Stimulated activated CD4-positive, alpha-beta T cell treated with anti-CD3 and anti-CD28 coated beads, Interleukin-4, amount 100 ng/mL, for 4 hours (primary cell): ENCODE measurements around the gene ATXN10.
"Not testable (repeated sequence)": the region's sequence is repeated elsewhere in the genome, so short reads cannot be mapped to it uniquely, and the experiment has no call there.

ENCODE experiments used
- DNase-seq, 2 experiments: peaks; one replicate each; pipeline ENCODE4 v3.0.0-alpha.2; 2020

Gene ATXN10

DNA sequence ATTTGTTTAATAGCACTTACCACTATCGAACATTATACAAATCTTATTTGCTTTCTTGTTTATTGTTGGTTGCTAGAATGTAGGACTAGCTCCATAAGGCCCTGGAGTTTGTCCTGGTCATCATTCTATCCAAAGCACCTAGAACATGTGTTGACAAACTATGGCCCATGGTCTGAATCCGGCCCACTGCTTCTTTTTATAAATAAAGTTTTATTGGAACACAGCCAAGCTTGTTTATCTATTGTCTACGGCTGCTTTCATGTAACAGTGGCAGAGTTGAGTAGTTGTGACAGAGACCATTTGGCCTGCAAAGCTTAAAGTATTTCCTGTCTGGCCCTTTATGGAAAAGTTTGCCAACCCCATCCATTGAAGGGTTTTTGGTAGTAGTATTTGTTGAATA is 38.8 kb downstream of the ATXN10 start:
- DNase-seq = no peak

DNA sequence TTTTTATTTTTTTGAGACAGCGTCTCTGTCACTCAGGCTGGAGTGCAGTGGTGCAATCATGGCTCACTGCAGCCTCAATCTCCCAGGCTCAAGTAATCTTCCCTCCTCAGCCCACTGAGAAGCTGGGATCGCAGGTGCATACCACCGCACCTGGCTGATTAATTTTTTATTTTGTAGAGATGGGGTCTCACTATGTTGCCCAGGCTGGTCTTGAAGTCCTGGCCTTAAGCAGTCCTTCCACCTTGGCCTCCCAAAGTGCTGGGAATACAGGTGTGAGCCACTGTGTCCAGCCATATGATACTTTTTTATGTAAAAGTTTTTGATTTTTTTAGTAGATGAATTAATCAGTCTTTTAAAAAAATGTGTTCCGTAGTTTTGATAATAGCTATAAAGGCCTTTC is 42.8 kb downstream of the ATXN10 start:
- not testable (repeated sequence) for DNase-seq

DNA sequence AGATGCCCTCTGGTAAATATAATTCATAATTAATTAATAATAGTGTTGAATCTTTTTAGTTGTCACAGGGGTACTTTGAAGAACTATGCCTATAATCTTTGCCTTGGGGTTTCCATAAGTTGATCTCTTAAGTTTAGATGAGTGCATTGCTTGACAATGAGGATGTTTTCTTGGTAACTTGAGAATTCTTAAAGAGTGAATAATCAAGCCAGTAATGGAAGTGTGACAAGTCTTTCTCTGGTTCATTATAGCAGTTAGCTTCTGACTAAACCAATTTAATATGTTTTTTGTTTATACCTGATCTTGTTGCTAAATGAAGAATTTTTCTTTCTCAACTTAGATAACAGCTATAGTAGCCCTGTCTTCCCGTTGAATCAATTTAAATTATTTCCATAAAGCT is 46.2 kb downstream of the ATXN10 start:
- no peak for DNase-seq

DNA sequence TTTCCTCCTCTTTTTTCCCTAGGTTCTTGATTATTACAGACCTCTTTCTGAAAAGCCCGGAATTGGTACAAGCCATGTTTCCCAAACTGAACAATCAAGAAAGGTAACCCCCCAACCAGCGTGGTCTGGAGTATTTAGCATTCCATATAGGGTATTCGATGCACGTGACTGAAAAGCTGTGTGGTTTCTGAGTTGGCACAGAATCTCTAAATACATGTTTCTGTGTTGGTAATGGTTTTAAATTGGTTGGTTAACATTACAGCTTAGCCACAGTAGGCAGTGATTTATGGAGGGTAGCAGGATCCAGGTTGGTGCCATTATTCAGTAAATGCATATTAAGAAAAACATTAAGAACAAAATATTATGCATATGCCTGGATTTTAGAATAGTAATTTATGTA is 46.8 kb downstream of the ATXN10 start:
- DNase-seq = no peak

DNA sequence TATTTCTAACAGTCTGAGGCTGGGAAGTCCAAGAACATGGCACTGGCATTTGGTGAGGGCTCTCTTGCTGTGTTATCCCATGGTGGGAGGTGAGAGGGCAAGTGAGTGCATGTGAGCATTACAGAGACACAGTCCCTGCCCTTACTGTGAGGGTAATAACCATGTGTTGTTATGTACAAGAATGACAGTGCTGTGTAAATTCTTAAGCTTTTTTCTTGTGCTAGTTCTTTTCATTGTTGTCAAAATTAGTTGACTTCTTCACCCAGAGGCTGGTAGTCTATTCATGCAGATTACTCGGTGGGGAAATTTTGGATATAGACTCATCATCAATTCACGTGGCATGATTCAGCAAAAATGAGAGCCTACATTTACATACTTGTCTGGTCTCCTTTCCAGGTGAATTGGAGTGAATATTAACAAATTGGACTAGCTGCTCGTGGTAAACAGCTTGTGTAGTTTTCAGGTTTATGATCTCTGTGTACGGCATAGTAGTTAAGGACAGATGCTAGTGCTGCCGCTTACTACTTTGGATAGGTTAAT is 49.3 kb downstream of the ATXN10 start:
- DNase-seq = no peak

DNA sequence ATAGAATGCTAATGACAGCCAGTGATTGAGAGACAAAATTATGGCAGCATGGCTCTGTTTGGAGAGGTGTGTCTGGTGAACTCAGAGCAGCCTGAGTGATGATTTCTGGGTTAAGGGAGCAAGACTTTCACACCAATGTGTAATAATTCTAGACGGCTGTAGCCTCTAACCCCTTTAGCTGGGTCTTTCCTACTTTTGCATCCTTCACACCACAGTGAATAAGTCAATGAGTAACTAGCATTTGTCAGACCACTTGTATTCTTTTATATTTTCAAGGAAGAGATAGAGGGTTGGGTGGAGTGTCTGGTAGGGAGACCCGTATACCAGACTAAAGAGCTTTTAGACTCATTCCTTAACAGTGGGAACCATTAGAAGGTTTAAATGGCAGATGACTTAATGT is 50.4 kb downstream of the ATXN10 start:
- no peak for DNase-seq

DNA sequence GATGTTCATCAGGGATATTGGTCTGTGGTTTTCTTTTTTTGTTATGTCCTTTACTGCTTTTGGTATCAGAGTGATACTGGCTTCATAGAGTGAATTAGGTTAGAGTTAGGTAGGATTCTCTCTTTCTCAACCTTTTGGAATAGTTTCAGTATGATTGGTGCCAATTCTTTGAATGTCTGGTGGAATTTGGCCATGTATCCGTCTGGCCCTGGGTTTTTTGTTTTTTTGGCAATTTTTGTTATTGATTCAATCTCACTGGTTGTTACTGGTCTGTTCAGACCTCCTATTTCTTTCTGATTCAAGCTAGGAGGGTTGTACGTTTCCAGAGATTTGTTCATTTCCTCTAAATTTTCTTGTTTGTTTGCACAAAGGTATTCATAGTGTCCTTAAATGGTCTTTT is 54.4 kb downstream of the ATXN10 start:
- no peak for DNase-seq

DNA sequence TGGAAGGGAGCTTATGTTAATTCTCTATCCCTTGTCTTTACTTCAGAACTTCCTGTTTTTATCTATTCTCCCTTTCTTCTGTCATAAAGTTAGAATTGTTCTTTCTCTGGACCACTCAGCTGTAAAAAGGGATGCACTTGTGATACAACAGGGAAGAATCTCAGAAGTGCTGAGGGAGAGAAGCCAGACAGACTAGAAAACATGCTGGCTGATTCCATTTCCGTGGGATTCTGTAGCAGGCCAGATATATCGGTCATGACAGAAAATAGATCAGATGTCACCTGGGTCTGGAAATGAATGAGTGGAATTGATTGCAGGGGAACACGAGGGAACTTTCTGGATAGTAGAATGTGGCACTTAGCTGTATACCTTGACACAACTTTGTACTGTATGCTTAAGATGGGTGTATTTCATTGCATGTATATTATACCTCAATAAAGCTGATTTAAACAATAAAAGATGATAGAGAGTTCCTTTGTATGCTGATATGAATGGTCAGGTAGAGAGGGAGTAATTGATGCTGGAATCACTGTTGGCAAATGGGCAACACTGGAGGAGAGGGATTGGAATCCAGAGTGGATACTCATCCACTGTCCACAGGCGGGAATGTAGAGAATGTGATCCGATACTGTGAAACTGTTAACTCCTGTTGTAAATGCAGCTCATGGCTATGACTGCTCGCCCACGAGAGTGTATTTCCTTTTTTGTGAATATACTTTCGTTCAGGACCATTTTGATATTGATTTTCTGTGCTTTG is 59.6 kb downstream of the ATXN10 start:
- DNase-seq = no peak

DNA sequence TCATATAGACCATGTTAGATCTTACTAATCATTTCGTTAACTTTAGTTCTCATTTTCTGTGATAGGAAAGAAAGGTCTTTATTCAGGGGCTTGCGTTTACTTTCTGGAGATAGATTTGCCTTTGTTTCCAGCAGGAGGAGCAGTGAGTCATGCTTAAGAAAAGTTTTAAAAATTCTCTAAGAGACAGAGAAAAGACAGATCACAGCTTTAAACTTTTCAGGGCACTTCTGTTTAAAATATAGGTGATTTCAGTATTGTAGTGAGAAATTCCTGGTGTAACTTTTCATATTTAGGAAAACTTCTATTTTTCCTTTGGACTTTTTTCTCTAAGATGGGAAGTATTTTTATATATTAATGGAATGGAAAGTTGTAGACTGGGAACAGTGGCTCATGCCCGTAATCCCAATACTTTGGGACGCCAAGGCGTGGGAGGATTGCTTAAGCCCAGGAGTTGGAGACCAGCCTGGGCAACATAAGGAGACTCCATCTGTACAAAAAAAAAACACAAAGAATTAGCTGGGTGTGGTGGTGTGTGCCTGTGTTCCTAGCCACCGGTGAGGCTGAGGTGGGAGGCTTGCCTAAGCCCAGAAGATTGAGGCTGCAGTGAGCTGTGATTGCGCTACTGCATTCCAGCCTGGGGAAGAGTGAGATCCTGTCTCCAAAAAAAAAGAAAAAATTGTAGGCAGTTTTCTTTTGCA is 60.3 kb downstream of the ATXN10 start:
- DNase-seq = no peak

DNA sequence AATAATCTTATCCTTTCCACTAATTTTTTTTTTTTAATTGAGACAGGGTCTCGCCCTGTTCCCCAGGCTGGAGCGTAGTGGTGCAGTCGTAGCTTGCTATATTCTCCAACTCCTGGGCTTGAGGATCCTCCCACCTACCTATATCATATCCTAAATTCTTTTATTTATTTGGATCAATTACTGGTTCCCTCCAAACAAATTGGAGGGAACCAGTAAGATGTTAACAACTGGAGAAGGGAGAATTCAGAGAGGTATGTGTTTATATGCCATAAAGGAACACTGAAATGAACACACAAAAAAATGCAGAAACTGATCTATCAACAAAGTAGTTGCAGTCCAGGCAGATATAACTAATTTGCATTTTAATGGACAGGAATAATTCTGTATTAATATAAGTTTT is 63.6 kb downstream of the ATXN10 start:
- DNase-seq = no peak

DNA sequence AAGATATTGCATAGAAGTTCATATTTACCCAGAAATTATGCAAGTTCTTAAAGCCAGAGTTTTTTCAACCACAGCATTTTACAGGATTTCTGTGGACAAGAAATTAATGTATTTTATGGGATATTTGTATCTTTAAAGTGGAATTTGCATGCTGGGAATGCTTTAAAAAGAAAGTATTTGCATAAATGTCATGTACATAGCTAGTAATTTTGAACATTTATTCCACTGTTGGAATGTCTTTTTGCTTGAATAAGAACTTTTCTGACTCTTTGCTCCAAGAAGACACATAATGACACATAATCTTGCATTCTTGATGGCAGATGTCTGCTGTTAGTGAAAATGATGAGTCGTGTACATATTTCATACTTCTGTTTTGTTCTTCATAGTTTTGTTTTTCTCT is 66.6 kb downstream of the ATXN10 start:
- DNase-seq = no peak

DNA sequence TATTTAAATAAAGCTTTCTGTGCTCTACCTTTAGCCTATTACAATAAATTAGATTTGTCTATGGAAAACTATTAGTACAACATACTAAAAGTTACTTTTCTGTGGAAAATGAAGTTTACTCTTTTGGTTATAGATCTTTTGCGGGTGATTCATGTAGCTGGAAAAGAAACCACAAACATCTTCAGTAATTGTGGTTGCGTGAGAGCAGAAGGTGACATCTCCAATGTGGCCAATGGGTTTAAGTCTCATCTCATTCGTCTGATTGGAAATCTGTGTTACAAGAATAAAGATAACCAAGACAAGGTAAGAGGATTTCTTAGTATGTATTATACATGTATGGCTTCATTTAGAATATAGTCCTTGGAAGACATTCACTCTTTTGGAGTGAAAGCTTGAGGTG is 68.6 kb downstream of the ATXN10 start:
- no peak for DNase-seq

DNA sequence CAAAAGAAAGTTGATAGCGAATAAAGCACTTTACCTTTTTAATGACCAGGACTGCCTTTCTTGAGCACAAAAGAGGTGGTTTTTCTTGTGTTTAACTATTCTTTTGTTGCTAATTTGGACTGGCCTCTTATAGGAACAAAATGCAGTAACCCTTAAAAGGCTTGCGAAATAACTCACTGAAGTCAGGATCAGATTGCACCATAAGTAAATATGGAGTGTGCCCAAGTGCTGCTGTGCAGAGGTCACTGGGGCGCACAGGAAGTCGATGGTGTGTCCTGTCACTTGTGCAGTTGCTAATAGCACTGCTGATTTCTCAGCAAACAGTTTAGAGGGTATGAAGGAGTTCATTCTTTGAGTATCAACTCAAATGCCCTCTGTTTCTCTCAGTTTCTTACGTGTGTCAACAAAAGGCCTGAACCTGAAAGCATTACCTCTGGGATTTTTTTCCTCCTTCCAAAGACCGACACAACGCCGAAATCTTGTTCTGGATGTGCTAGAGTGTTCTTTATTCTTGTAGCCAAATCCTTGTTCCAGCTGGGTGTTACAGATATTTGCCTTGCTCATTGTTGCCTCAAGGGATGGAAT is 71.3 kb downstream of the ATXN10 start:
- no peak for DNase-seq

DNA sequence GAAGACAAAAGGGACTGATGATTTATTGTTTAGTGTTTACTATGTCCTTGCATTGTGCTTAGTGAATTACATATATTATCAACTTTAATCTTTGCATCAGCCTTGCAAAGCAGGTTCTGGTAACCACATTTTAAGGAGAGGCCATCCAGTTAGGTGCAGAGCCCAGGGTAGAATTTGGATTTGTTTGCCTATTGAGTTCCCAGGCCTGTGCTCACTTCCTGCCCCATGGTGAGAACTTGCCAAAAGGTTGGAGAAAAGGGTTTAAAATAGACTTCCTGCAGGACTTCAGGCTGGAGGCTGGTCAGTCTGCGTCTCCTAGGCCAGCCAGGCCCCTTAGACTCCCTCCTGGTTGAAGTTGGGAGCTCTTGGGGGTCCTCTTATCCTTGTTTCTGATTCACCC is 72.1 kb downstream of the ATXN10 start:
- DNase-seq = no peak

DNA sequence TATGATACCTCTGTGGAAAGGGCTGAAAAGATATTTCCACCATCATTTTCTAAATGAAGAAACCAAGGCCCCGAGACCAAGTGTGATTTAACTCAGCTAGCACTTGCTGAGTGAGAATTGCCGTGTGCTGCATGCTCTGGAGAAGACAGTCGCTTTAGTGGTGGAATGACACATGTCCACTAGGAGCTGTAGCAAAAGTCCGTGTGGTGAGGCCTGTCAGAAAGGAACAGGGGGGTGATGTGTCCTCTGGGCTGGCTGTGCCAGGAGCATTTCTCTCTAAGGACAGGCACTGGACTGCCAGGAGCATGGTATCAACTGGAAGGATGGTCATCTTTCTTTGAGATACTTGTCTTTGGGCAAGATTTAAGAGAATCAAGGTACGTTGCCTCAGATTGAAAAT is 72.8 kb downstream of the ATXN10 start:
- DNase-seq = no peak

DNA sequence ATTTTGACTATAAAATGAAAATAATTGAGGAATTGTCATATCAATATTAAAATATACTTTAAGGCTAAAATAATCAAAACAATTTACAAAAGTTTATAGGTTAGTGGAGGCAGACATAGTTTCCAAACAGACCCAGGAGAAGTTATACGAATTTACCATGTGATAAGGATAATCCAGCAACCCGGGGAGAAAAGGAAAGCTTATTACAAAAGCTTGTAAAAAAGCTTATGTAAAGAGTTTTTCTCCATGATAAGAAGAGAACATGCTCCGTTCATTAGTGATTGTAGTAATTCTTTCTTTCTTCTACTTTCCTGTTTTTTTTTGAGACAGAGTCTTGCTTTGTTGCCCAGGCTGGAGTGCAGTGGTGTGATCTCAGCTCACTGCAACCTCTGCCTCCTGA is 79.0 kb downstream of the ATXN10 start:
- no peak for DNase-seq

DNA sequence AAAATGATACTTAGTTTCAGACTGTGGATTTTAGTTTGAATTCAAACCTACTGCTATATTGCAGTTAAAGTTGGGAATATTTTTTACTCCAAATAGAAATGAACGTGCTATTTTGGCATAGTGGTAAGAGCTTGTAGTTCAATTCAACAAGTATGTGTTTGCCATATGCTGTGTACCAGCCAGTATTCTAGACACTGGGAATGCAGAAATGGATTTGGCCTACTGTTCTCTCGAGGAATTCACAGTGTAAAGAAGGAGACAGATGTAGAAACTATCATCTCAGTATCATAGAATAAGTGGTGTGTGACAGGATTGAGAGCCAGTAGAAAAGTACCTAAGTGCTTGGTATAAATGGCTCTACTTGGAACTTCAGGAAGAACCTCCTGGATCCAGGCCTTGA is 80.4 kb downstream of the ATXN10 start:
- no peak for DNase-seq

DNA sequence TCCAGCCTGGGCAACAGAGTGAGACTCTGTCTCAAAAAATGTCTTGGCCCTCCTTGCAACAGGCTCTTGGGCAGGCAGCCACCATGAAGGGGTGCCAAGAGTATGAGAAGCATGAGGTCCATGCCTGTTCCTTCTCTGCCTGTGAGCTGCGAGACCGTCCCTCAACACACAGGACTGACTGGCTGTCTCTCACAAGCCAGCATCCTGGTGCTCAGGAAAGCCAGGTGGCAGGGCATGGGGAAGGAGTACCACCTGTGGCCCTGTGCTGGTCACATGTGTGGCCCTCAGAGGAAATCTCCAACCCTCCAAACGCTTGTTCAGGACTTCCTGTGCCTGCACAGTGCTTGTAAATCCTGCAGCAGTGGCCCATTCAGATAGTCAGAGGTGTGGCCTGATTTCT is 83.2 kb downstream of the ATXN10 start:
- no peak for DNase-seq

DNA sequence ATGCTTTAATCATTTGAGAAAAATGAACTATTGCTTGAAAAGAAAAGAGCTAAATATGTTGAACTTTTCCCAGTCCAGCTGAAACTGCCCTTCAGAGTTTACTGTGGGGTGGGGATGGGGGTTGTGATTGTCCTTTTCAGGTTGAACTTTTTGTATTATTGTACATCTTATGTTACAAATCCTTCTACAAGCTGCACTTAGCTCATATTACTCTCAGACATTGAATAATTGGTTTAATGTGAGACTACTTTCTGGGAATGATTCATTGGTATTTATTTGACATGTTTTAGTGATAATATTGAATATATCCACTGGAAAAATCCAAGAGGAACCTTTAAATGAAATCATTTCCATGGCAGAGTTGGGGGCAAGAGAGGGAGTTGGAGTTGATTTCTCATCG is 84.9 kb downstream of the ATXN10 start:
- DNase-seq = no peak

DNA sequence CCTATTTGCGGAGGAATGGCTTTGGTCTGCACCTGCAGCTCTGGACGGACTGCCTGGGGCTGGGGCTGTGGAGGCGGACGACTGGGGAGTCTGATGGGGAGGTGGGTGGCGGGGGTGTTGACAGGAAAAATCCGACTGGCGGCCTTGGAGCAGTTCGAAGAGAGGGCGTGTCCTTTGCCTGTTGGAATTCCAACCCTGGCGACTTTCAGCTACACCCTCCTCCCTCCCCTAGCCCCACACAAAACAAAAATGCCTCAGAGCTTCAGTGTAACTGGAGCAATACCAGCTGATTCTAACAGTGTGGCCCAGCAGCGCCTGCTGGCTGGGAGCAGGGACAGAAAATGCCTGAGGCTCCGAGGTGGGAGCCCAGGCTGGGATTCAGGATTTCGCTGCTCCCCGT is 85.4 kb downstream of the ATXN10 start:
- no peak for DNase-seq

DNA sequence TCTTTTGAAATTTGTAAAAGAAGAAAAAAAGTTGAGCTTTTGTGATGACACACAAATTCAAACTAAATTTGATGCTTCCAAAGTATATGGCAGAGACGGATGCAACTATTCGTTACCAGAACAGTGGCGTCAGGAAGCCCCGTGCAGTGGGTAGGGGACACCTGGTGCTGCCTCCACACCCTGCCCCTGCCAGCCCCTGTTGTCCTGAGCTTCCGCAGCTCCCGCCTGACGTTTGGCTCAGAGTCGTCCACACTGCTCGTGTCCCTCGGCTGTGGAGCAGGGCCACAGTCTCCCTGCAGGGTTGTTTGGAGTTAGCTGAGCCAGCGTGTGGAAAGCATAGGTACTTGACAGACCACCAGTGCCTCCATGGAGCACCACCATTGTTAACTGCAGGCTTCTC is 86.3 kb downstream of the ATXN10 start:
- no peak for DNase-seq

DNA sequence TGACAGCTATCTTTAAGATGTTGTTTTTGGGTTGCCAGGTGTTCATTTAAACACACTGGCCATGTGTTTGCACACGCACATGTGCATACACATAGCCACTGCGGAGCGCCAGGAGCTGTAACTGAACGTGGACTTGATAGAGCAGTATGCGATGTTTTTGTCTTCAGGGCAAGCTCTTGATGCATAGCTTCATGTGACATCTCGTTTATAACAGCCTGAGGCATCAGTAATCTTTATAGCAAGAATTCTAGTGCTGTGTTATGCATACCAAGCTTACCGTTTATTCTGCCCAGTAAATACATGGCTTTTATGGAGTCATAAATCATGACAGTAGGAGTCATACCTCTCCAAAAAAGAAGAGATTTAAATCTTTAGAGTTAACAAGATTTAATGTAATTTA is 87.0 kb downstream of the ATXN10 start:
- DNase-seq = no peak

DNA sequence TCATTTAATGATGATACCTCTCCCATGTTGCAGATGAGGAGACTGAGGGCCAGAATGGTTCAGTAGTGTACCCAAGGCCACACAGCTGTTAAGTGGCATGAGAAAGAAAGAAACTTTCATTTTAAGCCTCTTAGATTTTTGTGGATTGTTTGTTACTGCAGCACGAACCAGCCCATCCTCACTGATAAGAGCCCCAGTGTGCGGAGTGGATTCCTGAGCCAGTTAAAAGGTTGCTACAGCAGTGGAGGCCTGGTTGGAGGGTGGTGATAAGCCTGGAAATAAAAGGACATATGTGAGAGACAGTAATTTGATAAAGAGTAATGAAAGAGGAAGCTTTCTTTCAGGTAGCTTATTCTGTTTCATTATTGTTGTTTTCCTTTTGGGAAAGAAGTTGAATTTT is 89.0 kb downstream of the ATXN10 start:
- DNase-seq = no peak

DNA sequence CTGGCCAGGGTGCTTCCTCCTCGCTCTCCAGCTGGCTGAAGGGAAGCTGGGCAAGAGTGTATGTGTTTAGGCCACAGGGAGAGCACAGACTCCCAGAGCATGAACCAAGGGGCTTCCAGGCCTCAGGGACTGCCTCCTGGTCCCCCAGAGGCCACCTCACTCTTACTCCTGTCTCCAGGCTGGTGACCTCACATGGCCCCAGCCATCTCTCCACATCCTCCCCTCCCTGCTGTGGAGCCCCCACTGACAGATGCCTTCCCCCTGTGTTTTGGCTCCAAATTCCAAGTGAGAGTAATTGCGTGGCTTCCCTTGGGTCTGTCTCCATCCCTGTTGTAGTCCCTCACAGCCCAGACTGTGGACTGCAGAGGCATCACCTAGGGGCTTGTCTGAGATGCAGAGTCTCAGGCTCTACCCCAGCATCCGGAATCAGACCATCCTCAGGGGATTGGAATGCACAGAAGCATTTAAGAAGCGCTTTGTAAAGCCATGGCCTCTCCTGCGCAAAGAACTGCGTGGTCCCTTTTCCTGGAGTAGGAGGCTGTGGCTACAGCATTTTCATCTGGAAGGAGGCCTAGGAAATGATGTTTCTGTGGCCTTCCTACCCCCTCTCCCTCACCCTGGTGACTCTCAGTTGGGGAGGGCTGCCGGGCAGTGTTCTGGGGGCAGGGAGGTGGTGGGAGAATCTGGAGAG is 91.1 kb downstream of the ATXN10 start:
- DNase-seq = no peak
